PFSK-1 (cell line): ENCODE measurements around the gene GLDN.

Source experiments
- FOXP2 ChIP-seq: optimal IDR thresholded peaks from 2 replicates; pipeline ENCODE3; 2011; ENCODE audit warnings: borderline replicate concordance, control low read depth, inconsistent platforms; ENCODE audit not compliant: insufficient read depth; ENCODE audit errors: extremely low read length, extremely low read depth
- POLR2AphosphoS5 ChIP-seq: IDR thresholded peaks from 2 replicates; pipeline ENCODE4 v1.6.1; 2012; ENCODE audit warnings: low read depth, mild to moderate bottlenecking, control low read depth, low read length, moderate library complexity
- SIN3A ChIP-seq: IDR thresholded peaks from 2 replicates; pipeline ENCODE4 v1.6.1; 2012; ENCODE audit warnings: mild to moderate bottlenecking, low read length, moderate library complexity, borderline replicate concordance; ENCODE audit not compliant: insufficient read depth
- TAF1 ChIP-seq: IDR thresholded peaks from 2 replicates; pipeline ENCODE4 v1.6.1; 2012; ENCODE audit warnings: low read length, control low read depth, borderline replicate concordance; ENCODE audit not compliant: insufficient read depth
- TF ChIP-seq, protein P1 (sequence below), 2 experiments: IDR thresholded peaks; 2 replicates each; pipeline versions ENCODE4 v1.6.1 to v1.8.0; 2011 to 2012; ENCODE audit warnings: low read depth in 2 of 2, low read length in 2 of 2, control low read depth in 1 of 2, inconsistent platforms in 1 of 2, mild to moderate bottlenecking in 1 of 2, moderate library complexity in 1 of 2; ENCODE audit not compliant: insufficient read depth in 1 of 2

GLDN gene

DNA sequence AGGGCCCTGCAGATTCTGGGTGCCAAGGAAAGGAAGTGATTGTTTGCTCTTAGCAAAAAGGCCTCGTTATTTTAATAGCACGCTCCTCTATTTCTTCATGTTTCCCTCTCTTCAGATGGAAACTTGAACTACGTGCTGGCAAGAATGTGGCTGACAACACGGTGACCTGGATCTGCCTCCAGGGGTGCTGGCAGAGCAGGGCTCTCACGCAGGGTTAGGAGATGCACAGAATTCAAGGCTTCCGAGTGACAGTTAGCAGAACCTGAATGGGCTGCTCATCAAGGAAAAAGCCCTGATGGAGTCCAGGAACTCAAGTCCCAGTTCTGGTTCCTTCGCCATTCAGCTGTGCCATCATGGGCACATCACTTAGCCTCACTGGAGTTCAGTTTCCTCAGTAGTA, 25.7 kb upstream of the GLDN start:
- TF ChIP-seq, protein P1, sequence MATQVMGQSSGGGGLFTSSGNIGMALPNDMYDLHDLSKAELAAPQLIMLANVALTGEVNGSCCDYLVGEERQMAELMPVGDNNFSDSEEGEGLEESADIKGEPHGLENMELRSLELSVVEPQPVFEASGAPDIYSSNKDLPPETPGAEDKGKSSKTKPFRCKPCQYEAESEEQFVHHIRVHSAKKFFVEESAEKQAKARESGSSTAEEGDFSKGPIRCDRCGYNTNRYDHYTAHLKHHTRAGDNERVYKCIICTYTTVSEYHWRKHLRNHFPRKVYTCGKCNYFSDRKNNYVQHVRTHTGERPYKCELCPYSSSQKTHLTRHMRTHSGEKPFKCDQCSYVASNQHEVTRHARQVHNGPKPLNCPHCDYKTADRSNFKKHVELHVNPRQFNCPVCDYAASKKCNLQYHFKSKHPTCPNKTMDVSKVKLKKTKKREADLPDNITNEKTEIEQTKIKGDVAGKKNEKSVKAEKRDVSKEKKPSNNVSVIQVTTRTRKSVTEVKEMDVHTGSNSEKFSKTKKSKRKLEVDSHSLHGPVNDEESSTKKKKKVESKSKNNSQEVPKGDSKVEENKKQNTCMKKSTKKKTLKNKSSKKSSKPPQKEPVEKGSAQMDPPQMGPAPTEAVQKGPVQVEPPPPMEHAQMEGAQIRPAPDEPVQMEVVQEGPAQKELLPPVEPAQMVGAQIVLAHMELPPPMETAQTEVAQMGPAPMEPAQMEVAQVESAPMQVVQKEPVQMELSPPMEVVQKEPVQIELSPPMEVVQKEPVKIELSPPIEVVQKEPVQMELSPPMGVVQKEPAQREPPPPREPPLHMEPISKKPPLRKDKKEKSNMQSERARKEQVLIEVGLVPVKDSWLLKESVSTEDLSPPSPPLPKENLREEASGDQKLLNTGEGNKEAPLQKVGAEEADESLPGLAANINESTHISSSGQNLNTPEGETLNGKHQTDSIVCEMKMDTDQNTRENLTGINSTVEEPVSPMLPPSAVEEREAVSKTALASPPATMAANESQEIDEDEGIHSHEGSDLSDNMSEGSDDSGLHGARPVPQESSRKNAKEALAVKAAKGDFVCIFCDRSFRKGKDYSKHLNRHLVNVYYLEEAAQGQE (IDR thresholded peaks at IDR 0.05; ENCODE audit: insufficient read depth in 1 of 2, low read depth in 2 of 2, low read length in 2 of 2): no peak
- TF ChIP-seq TAF1: no peak
- no peak for TF ChIP-seq SIN3A
- no peak for TF ChIP-seq FOXP2
- no peak for TF ChIP-seq POLR2AphosphoS5

DNA sequence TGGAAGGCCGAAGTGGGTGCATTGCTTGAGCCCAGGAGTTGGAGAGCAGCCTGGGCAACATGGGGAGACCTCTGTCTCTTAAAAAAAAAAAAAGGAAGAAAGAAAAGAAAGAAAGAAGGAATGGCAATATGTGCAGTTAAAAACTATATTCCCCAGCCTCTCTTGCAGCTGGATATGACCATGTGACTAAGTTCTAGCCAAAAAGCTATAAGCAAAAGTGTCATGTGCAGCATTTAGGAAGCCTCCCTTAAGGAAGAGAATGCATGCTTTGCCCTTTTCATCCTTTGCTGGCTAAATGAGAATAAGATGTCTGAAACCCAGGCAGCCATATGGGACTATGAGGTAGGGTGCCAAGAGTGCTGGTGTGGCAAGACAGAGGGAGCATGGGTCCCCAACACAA, 24.8 kb upstream of the GLDN start:
- TF ChIP-seq POLR2AphosphoS5 (no peak), TAF1 (no peak), FOXP2 (no peak), SIN3A (no peak)
- TF ChIP-seq, protein P1 (IDR thresholded peaks at IDR 0.05; ENCODE audit: insufficient read depth in 1 of 2, low read depth in 2 of 2, low read length in 2 of 2): no peak

DNA sequence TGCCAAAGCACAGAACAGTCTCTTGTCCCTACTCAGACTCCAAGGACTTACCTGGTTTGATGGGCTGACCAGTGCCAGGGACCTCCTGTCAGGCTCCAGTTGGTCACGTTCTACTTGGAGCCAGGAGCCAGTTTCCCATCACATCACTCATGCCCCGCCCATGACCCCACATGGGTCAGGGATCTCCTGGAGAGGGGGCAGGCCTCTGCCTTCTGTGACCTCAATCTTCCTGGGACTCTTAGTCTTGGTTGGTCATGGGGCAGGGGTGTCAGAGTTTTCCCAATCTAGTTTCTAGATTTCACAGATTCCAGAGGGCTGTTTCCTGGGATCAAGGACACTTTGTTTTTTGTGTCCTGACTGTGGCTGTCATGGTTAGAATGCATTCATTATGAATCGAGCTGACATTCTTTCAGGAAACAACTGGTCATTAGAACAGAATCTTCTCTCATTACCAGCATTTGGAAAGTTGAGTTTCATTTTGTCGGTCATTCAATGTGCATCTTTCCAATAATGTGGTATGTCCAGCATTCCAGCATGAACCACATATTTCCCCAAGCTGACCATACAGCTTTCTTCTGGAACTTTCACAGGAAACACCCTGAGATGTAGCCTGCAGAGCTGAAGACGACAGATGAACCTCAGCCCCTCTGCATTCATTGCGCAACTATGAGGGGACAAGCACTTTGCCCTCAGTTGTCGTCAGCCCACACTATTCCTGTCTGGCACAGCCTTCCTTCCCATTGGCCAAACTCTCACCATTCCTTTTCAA, 22.9 kb upstream of the GLDN start:
- TF ChIP-seq TAF1: no peak

DNA sequence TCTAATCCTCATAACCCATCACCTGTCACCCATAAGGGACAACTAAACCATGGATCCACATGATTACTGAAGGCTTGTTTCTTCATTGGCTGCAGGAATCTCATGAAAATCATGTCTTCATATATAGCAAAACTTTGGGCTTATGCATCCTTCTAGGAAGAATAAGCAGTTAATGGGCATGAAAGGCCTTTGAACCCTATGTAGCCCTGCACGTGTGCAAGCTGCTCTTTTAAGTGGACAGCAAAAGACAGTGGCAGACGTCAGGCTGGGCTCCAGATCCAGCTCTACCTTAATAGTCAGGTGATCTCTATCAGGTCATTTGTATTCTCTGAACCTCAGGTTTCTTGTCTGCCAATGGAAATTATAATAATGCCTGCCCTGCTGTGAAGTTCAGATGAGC, 21.9 kb upstream of the GLDN start:
- no peak for TF ChIP-seq SIN3A
- TF ChIP-seq, protein P1 (IDR thresholded peaks at IDR 0.05; ENCODE audit: insufficient read depth in 1 of 2, low read depth in 2 of 2, low read length in 2 of 2): no peak
- no peak for TF ChIP-seq FOXP2
- no peak for TF ChIP-seq POLR2AphosphoS5
- no peak for TF ChIP-seq TAF1

DNA sequence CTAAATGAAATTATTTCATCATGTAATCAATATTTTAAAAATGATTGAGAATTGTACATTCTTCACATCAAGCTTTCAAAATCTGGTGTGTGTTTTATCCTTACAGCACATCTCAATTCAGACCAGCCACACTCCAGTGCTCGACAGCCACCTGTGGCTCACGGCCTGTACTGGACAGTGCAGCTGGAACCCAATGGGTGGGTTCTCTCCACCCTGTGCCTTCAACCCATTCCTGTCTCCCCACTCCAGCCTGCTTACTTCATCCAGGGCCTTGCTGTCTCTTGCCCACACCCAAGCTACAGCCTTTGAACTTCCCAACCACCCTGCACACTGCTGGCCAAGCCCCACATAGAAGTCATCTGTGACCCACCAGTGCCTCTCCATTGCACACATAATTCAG, 20.6 kb upstream of the GLDN start:
- TF ChIP-seq, protein P1 (IDR thresholded peaks at IDR 0.05; ENCODE audit: insufficient read depth in 1 of 2, low read depth in 2 of 2, low read length in 2 of 2): no peak
- no peak for TF ChIP-seq TAF1
- no peak for TF ChIP-seq FOXP2
- TF ChIP-seq SIN3A: no peak
- TF ChIP-seq POLR2AphosphoS5: no peak
